Immature natural killer cell (primary cell): ENCODE results near the gene SRR. TPM values are rescaled to one million over a fixed set of nuclear protein-coding genes. Genes with fewer than 3 reads are reported as not detected.
"Not testable (repeated sequence)": the region's sequence is repeated elsewhere in the genome, so short reads cannot be mapped to it uniquely, and the experiment has no call there.

Experiments used
- DNase-seq, 3 donors: peaks; one replicate each; pipeline ENCODE4 v3.0.0; 2022; ENCODE audit warnings: mixed read lengths in 1 of 3
- H3K27ac Mint-ChIP-seq, 6 donors: one replicate each; pipeline ENCODE4 v1.8.0; 2020; ENCODE audit warnings: mixed read lengths in 6 of 6, mild to moderate bottlenecking in 5 of 6, inconsistent platforms in 4 of 6, moderate library complexity in 3 of 6
- H3K27me3 Mint-ChIP-seq, 3 donors: one replicate each; pipeline ENCODE4 v1.8.0; 2020 to 2021; ENCODE audit warnings: low read depth in 3 of 3, mild to moderate bottlenecking in 3 of 3, mixed read lengths in 3 of 3, moderate library complexity in 3 of 3, inconsistent platforms in 1 of 3
- H3K36me3 Mint-ChIP-seq, 3 donors: one replicate each; pipeline ENCODE4 v1.8.0; 2020; ENCODE audit warnings: mixed read lengths in 3 of 3, inconsistent platforms in 2 of 3, mild to moderate bottlenecking in 2 of 3
- H3K4me1 Mint-ChIP-seq, 2 donors: one replicate each; pipeline ENCODE4 v1.8.0; 2020; ENCODE audit warnings: inconsistent platforms in 2 of 2, mild to moderate bottlenecking in 2 of 2, mixed read lengths in 2 of 2, moderate library complexity in 1 of 2
- H3K4me3 Mint-ChIP-seq, 5 donors: one replicate each; pipeline ENCODE4 v1.8.0; 2020; ENCODE audit warnings: mild to moderate bottlenecking in 5 of 5, mixed read lengths in 5 of 5, inconsistent platforms in 3 of 5, moderate library complexity in 3 of 5
- H3K9me3 Mint-ChIP-seq, 6 donors: one replicate each; pipeline ENCODE4 v1.8.0; 2020; ENCODE audit warnings: mild to moderate bottlenecking in 6 of 6, mixed read lengths in 6 of 6, inconsistent platforms in 4 of 6, moderate library complexity in 3 of 6
- polyA plus RNA-seq, 3 donors: library from polyadenylated mRNA; unstranded; fragments of 300-500 nt; fragmentation: Illumina TruSeq; gene quantifications; one replicate each; pipeline ENCODE4 v1.2.3, GENCODE V29; 2021

Gene SRR
- polyA plus RNA-seq, 3 donors from 2014 or later = 6.6 to 13.9 (median 8.6) TPM

GRCh38 chr17:2302778-2303203 lies 959 bp upstream of the SRR start:
- Mint-ChIP-seq H3K9me3 (no peaks in the 10 kb centered on the region), H3K27ac (peak overlapping the region; percentile 72 to 93 (median 88)), H3K4me1 (peaks cover 41 to 53% of the 10 kb centered on the region in 2 donors), H3K4me3 (peak overlapping the region; percentile 89 to 93 (median 92)), H3K36me3 (peaks cover 9 to 12% (median 11%) of the 10 kb centered on the region in 3 donors), H3K27me3 (peaks cover 3 to 8% (median 4%) of the 10 kb centered on the region in 3 donors)
- DNase-seq = no peak

- peaks cover 37 to 53% of the 10 kb centered on the region in 2 donors for H3K4me1 Mint-ChIP-seq
- DNase-seq = no peak
- H3K27me3 Mint-ChIP-seq = peaks cover 3 to 9% (median 4%) of the 10 kb centered on the region in 3 donors
- peak overlapping the region in 3 of 6 donors; percentile 27 to 64 (median 35) for H3K27ac Mint-ChIP-seq
- peaks cover 3 to 4% (median 3%) of the 10 kb centered on the region in 3 donors for H3K36me3 Mint-ChIP-seq
- H3K9me3 Mint-ChIP-seq = no peaks in the 10 kb centered on the region
- H3K4me3 Mint-ChIP-seq = peak overlapping the region; percentile 55 to 93 (median 67)
Measured at GRCh38 chr17:2304931-2305330, 1.2 kb downstream of the SRR start.

GRCh38 chr17:2309338-2310154 lies 5.8 kb downstream of the SRR start:
- peaks cover 14 to 27% of the 10 kb centered on the region in 2 donors for H3K4me1 Mint-ChIP-seq
- H3K4me3 Mint-ChIP-seq = no peak overlapping the region
- H3K27ac Mint-ChIP-seq = peak overlapping the region in 2 of 6 donors; percentile 2 to 14
- peaks cover 0 to 3% (median 2%) of the 10 kb centered on the region in 3 donors for H3K27me3 Mint-ChIP-seq
- no peaks in the 10 kb centered on the region for H3K9me3 Mint-ChIP-seq
- peaks cover 0 to 4% (median 0%) of the 10 kb centered on the region in 3 donors for H3K36me3 Mint-ChIP-seq
- DNase-seq = no peak

GRCh38 chr17:2312736-2313135 lies 9.0 kb downstream of the SRR start:
- Mint-ChIP-seq H3K27ac (no peak overlapping the region), H3K36me3 (peaks cover 0 to 4% (median 3%) of the 10 kb centered on the region in 3 donors), H3K4me3 (no peak overlapping the region), H3K4me1 (peaks cover 0 to 7% of the 10 kb centered on the region in 2 donors), H3K27me3 (peaks cover 0 to 1% (median 0%) of the 10 kb centered on the region in 3 donors), H3K9me3 (no peaks in the 10 kb centered on the region)
- no peak for DNase-seq

GRCh38 chr17:2316916-2317205 lies 13.1 kb downstream of the SRR start:
- DNase-seq, H3K4me3 Mint-ChIP-seq, H3K27me3 Mint-ChIP-seq, H3K9me3 Mint-ChIP-seq, H3K27ac Mint-ChIP-seq, H3K4me1 Mint-ChIP-seq: not testable (repeated sequence)
- peaks cover 3 to 10% (median 8%) of the 10 kb centered on the region in 3 donors for H3K36me3 Mint-ChIP-seq

GRCh38 chr17:2317796-2318195 lies 14.0 kb downstream of the SRR start:
- no peaks in the 10 kb centered on the region for H3K9me3 Mint-ChIP-seq
- no peak for DNase-seq
- H3K4me3 Mint-ChIP-seq = no peak overlapping the region
- peaks cover 0 to 2% (median 1%) of the 10 kb centered on the region in 3 donors for H3K27me3 Mint-ChIP-seq
- no peaks in the 10 kb centered on the region for H3K4me1 Mint-ChIP-seq
- H3K36me3 Mint-ChIP-seq = peaks cover 3 to 14% (median 8%) of the 10 kb centered on the region in 3 donors
- H3K27ac Mint-ChIP-seq = no peak overlapping the region

GRCh38 chr17:2319051-2319450 lies 15.3 kb downstream of the SRR start:
- Mint-ChIP-seq H3K27me3 (peaks cover 0 to 2% (median 1%) of the 10 kb centered on the region in 3 donors), H3K36me3 (peaks cover 13 to 20% (median 19%) of the 10 kb centered on the region in 3 donors), H3K27ac (peak overlapping the region in 1 of 6 donors; percentile 10), H3K4me1 (no peaks in the 10 kb centered on the region), H3K9me3 (no peaks in the 10 kb centered on the region), H3K4me3 (no peak overlapping the region)
- DNase-seq = no peak

GRCh38 chr17:2321399-2321798 lies 17.6 kb downstream of the SRR start:
- H3K4me3 Mint-ChIP-seq = no peak overlapping the region
- H3K27ac Mint-ChIP-seq = no peak overlapping the region
- no peak for DNase-seq
- H3K4me1 Mint-ChIP-seq = no peaks in the 10 kb centered on the region
- H3K36me3 Mint-ChIP-seq = peaks cover 28% of the 10 kb centered on the region in 3 donors
- peaks cover 0 to 2% (median 1%) of the 10 kb centered on the region in 3 donors for H3K27me3 Mint-ChIP-seq
- no peaks in the 10 kb centered on the region for H3K9me3 Mint-ChIP-seq

- Mint-ChIP-seq H3K27ac (no peak overlapping the region), H3K4me3 (no peak overlapping the region), H3K36me3 (peaks cover 31 to 33% (median 32%) of the 10 kb centered on the region in 3 donors), H3K27me3 (peaks cover 0 to 1% (median under 1%) of the 10 kb centered on the region in 3 donors), H3K9me3 (no peaks in the 10 kb centered on the region), H3K4me1 (no peaks in the 10 kb centered on the region)
- no peak for DNase-seq
Measured at GRCh38 chr17:2323629-2324314, 20.0 kb downstream of the SRR start.

GRCh38 chr17:2331303-2331702 lies 27.6 kb downstream of the SRR start:
- Mint-ChIP-seq H3K9me3 (no peaks in the 10 kb centered on the region), H3K4me1 (peaks cover 14 to 16% of the 10 kb centered on the region in 2 donors), H3K4me3 (no peak overlapping the region), H3K27ac (no peak overlapping the region), H3K27me3 (no peaks in the 10 kb centered on the region), H3K36me3 (peaks cover 16 to 24% (median 18%) of the 10 kb centered on the region in 3 donors)
- DNase-seq = no peak

- peaks cover 0 to 4% (median 3%) of the 10 kb centered on the region in 3 donors for H3K27me3 Mint-ChIP-seq
- H3K4me3 Mint-ChIP-seq = peak overlapping the region; percentile 97 to 99 (median 99)
Measured at GRCh38 chr17:2335726-2336214, 32.0 kb downstream of the SRR start.

GRCh38 chr17:2336215-2336851 lies 32.6 kb downstream of the SRR start, which contains the start of gene TSR1:
Gene TSR1 (minus strand): TSS chr17:2336457. CDS start chr17:2336427, 30 bp downstream.
- H3K9me3 Mint-ChIP-seq = no peaks in the 10 kb centered on the region
- H3K27me3 Mint-ChIP-seq = peaks cover 0 to 4% (median 3%) of the 10 kb centered on the region in 3 donors
- peaks cover 25 to 27% of the 10 kb centered on the region in 2 donors for H3K4me1 Mint-ChIP-seq
- H3K27ac Mint-ChIP-seq = peak within 1 kb of the TSS; percentile 87 to 97 (median 92)
- H3K36me3 Mint-ChIP-seq = peaks cover 0 to 11% (median 10%) of the 10 kb centered on the region in 3 donors
- peak; percentile 83 to 85 (median 83) for DNase-seq
- peak within 1 kb of the TSS; percentile 97 to 99 (median 99) for H3K4me3 Mint-ChIP-seq

More at GRCh38 chr17:2335726-2336214, 32.0 kb downstream of the SRR start:
- H3K27ac Mint-ChIP-seq = peak overlapping the region; percentile 87 to 97 (median 92)
- H3K4me1 Mint-ChIP-seq = peaks cover 25 to 27% of the 10 kb centered on the region in 2 donors
- DNase-seq = no peak
- H3K9me3 Mint-ChIP-seq = no peaks in the 10 kb centered on the region
- peaks cover 0 to 11% (median 10%) of the 10 kb centered on the region in 3 donors for H3K36me3 Mint-ChIP-seq

GRCh38 chr17:2336852-2337543 lies 33.2 kb downstream of the SRR start, which contains the start of gene SGSM2:
Gene SGSM2 (plus strand): TSS chr17:2337501. CDS start chr17:2337689, 188 bp downstream.
- Mint-ChIP-seq H3K4me1 (peaks cover 25 to 27% of the 10 kb centered on the region in 2 donors), H3K4me3 (peak within 1 kb of the TSS; percentile 97 to 99 (median 99)), H3K27ac (peak within 1 kb of the TSS; percentile 87 to 97 (median 92)), H3K9me3 (no peaks in the 10 kb centered on the region), H3K27me3 (peaks cover 0 to 4% (median 3%) of the 10 kb centered on the region in 3 donors), H3K36me3 (peaks cover 0 to 15% (median 10%) of the 10 kb centered on the region in 3 donors)
- peak; percentile 73 to 75 (median 74) for DNase-seq
